SU-DHL-6 (cell line): ENCODE measurements around the gene DMAP1.

ENCODE experiments used
- H2AFZ ChIP-seq: fragments of 200-600 bp; sonication (generic); 2 replicates; pipeline ENCODE4 v1.6.1; 2014; ENCODE audit warnings: low read depth, mild to moderate bottlenecking, moderate library complexity, mixed read lengths, antibody characterized with exemption, low read length; ENCODE audit not compliant: severe bottlenecking
- H3F3A ChIP-seq: fragments of 200-600 bp; shearing (Covaris generic); 2 replicates; pipeline ENCODE4 v1.6.0; 2016; ENCODE audit warnings: antibody characterized with exemption, mild to moderate bottlenecking; ENCODE audit not compliant: insufficient read depth
- H3K27ac ChIP-seq: fragments of 200-600 bp; sonication (generic); 2 replicates; pipeline ENCODE4 v1.5.1; 2016; ENCODE audit warnings: low read depth, mild to moderate bottlenecking, low read length, moderate library complexity, mixed read lengths
- H3K27me3 ChIP-seq: fragments of 200-600 bp; sonication (generic), shearing (Covaris generic); 2 replicates; pipeline ENCODE4 v1.6.0; 2014; ENCODE audit warnings: mild to moderate bottlenecking, low read length
- H3K36me3 ChIP-seq: fragments of 200-600 bp; sonication (generic); 2 replicates; pipeline ENCODE4 v1.6.1; 2014; ENCODE audit warnings: mild to moderate bottlenecking, low read length, mixed read lengths
- H3K4me2 ChIP-seq: fragments of 300-600, 200-600 bp; shearing (Covaris generic), sonication (generic); 2 replicates; pipeline ENCODE4 v1.6.0; 2014; ENCODE audit warnings: low read length, low read depth, mild to moderate bottlenecking; ENCODE audit not compliant: poor library complexity, severe bottlenecking
- H3K4me3 ChIP-seq: fragments of 200-600 bp; sonication (generic); 2 replicates; pipeline ENCODE4 v1.5.1; 2014; ENCODE audit warnings: antibody characterized with exemption, low read length, mild to moderate bottlenecking, mixed read lengths; ENCODE audit not compliant: insufficient read depth, poor library complexity, severe bottlenecking
- H3K79me2 ChIP-seq: fragments of 200-600 bp; sonication (generic); 2 replicates; pipeline ENCODE4 v1.6.1; 2014; ENCODE audit warnings: mild to moderate bottlenecking, low read length, moderate library complexity; ENCODE audit not compliant: insufficient read depth
- H3K9ac ChIP-seq: fragments of 200-600 bp; sonication (generic); 2 replicates; pipeline ENCODE4 v1.7.0; 2014; ENCODE audit warnings: mild to moderate bottlenecking, low read length
- H3K9me2 ChIP-seq: fragments of 200-600 bp; sonication (generic); replicated peaks from 2 replicates; pipeline ENCODE4 v1.6.1; 2014; ENCODE audit warnings: low read length; ENCODE audit not compliant: insufficient read depth
- H3K9me3 ChIP-seq: fragments of 200-600 bp; sonication (generic); 2 replicates; pipeline ENCODE4 v1.6.1; 2014; ENCODE audit warnings: low read length, mixed read lengths; ENCODE audit not compliant: insufficient read depth
- H4K20me1 ChIP-seq: fragments of 200-600 bp; sonication (generic); 2 replicates; pipeline ENCODE4 v1.6.1; 2014; ENCODE audit warnings: low read depth, mild to moderate bottlenecking, antibody characterized with exemption, low read length, moderate library complexity, mixed read lengths
- EZH2phosphoT487 ChIP-seq: fragments of 200-600 bp; sonication (generic), shearing (Covaris generic); conservative IDR thresholded peaks from 2 replicates; pipeline ENCODE4 v1.6.1; 2018; ENCODE audit warnings: mild to moderate bottlenecking, antibody characterized with exemption, low read length, moderate library complexity, mixed read lengths
- TF ChIP-seq, protein P1 (sequence below): fragments of 200-600 bp; sonication (generic); IDR thresholded peaks from one replicate; pipeline ENCODE4 v1.5.1; 2017; ENCODE audit warnings: antibody characterized with exemption, mild to moderate bottlenecking, low read length, moderate library complexity; ENCODE audit not compliant: insufficient read depth, poor library complexity, severe bottlenecking

DMAP1 gene

DNA sequence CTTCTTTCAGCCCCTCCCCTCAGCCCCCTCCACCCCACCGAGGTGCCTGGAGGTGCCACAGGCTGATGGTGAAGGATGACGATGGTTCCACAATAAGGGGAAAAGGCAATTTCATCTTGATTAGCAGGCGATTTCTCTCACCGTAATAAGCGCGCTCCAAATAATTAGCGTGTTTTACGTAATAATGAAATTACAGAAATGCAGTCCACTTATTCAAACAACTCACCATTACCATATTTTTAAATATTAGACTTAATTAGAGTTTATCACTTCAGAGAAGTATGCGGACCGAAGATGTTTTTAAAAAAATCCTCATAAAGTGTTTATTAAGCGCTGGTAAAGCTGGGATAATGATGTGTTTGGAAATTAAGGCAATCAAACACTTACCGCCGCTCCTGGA lies 14.9 kb downstream of the DMAP1 start:
- Histone ChIP-seq H3K27me3 (no peaks in the 10 kb centered on the region), H3K4me2 (no peak overlapping the region), H3K79me2 (no peaks in the 10 kb centered on the region), H3K9me2 (no peaks in the 10 kb centered on the region), H3K9me3 (no peaks in the 10 kb centered on the region), H3F3A (no peaks in the 10 kb centered on the region), H3K36me3 (no peaks in the 10 kb centered on the region), H3K27ac (no peak overlapping the region), H3K9ac (no peak overlapping the region), H3K4me3 (no peak overlapping the region), H4K20me1 (no peaks in the 10 kb centered on the region), H2AFZ (no peak overlapping the region)
- TF ChIP-seq, protein P1, sequence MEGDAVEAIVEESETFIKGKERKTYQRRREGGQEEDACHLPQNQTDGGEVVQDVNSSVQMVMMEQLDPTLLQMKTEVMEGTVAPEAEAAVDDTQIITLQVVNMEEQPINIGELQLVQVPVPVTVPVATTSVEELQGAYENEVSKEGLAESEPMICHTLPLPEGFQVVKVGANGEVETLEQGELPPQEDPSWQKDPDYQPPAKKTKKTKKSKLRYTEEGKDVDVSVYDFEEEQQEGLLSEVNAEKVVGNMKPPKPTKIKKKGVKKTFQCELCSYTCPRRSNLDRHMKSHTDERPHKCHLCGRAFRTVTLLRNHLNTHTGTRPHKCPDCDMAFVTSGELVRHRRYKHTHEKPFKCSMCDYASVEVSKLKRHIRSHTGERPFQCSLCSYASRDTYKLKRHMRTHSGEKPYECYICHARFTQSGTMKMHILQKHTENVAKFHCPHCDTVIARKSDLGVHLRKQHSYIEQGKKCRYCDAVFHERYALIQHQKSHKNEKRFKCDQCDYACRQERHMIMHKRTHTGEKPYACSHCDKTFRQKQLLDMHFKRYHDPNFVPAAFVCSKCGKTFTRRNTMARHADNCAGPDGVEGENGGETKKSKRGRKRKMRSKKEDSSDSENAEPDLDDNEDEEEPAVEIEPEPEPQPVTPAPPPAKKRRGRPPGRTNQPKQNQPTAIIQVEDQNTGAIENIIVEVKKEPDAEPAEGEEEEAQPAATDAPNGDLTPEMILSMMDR: no peak
- TF ChIP-seq EZH2phosphoT487: no peak

DNA sequence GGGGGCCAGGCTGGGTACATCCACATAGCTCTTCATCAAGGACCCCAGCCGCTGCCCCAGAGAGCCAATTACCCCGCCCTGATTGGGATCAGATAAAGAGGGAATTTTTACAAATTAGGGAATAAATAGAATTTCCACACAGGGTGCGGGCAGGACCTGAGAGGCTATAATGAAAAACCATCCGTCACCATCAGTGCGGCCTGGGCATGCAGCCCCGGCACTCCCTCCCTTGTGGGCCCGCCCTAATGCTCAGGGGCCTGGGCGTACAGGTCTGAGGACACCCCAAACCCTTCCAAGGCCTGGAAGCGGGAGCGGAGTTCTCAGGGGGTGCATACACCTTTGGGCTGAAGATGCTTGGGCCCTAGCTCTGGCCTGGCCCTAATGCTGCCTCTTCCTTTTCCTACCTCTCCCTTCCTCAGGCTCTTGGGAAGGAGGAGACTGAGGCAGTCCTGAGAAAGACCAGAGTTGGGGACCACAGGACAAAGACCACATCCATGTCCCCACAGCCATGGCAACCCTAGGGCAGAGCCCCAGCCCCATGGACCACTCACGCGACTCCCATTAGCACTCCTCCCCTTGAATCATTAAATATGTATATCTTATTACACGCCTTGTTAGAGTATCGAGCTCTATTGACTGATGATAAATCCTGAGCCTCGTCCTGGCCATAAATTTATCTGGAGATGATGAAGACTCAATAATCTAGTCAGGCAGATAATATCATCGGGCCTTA lies 16.3 kb downstream of the DMAP1 start:
- Histone ChIP-seq H3K27me3 (no peaks in the 10 kb centered on the region), H3F3A (no peaks in the 10 kb centered on the region), H3K36me3 (no peaks in the 10 kb centered on the region), H3K4me3 (no peak overlapping the region), H3K9me2 (no peaks in the 10 kb centered on the region), H2AFZ (no peak overlapping the region), H3K4me2 (no peak overlapping the region), H4K20me1 (no peaks in the 10 kb centered on the region), H3K79me2 (no peaks in the 10 kb centered on the region), H3K9me3 (no peaks in the 10 kb centered on the region), H3K9ac (no peak overlapping the region), H3K27ac (no peak overlapping the region)
- TF ChIP-seq, protein P1: no peak
- no peak for TF ChIP-seq EZH2phosphoT487

DNA sequence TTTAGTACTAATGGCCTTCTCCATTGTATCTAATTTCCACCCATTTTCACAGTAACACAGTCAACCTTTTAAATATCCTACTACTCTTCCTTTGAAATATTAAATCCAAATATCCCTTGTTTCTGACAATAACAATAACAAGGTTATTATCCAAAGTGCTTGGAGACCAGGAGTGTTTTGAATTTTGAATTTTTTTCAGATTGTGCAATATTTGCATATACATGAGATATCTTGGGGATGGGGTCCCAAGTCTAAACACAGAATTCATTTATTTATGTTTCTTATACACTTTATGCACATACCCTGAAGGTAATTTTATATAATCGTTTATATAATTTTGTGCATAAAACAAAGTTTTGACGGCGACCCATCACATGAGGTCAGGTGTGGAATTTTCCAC lies 17.5 kb downstream of the DMAP1 start:
- H3K9ac ChIP-seq: no peak overlapping the region
- no peaks in the 10 kb centered on the region for H4K20me1 ChIP-seq
- H3K27me3 ChIP-seq: no peaks in the 10 kb centered on the region
- H3K36me3 ChIP-seq: no peaks in the 10 kb centered on the region
- no peaks in the 10 kb centered on the region for H3K79me2 ChIP-seq
- H3K27ac ChIP-seq: no peak overlapping the region
- H3K9me3 ChIP-seq: no peaks in the 10 kb centered on the region
- H3K9me2 ChIP-seq: no peaks in the 10 kb centered on the region
- no peak overlapping the region for H2AFZ ChIP-seq
- H3K4me3 ChIP-seq: no peak overlapping the region
- H3F3A ChIP-seq: no peaks in the 10 kb centered on the region
- no peak overlapping the region for H3K4me2 ChIP-seq
- TF ChIP-seq, protein P1: no peak
- no peak for TF ChIP-seq EZH2phosphoT487
